B cell (primary cell): ENCODE data around the gene CDKN2AIPNL. TPM values are rescaled to one million over a fixed set of nuclear protein-coding genes. Genes with fewer than 3 reads are reported as not detected.

Experiments used
- ATAC-seq: fragments of 200-7000 bp; cut with Tn5 transposase; one replicate; pipeline ENCODE4 v1.10.0; 2021; ENCODE audit warnings: low read depth, mild to moderate bottlenecking, moderate number of reproducible peaks, moderate library complexity
- CTCF ChIA-PET: fragments of 350-600 bp; sonication (Branson Sonifier 250); formaldehyde crosslinking; loops from one replicate; lab custom pipeline; 2021; ENCODE audit warnings: antibody characterized with exemption, inconsistent platforms; lab: Charles Lee
- POLR2A ChIA-PET: fragments of 350-600 bp; sonication (Branson Sonifier 250); formaldehyde crosslinking; loops from one replicate; lab custom pipeline; 2021; ENCODE audit warnings: antibody characterized with exemption; lab: Charles Lee
- DNase-seq: peaks from one replicate; pipeline ENCODE4 v3.0.0; 2013
- H2AFZ ChIP-seq: 2 replicates; pipeline ENCODE4 v1.6.1; 2012; ENCODE audit warnings: mild to moderate bottlenecking, low read depth, low read length; ENCODE audit not compliant: insufficient read depth, poor library complexity, severe bottlenecking
- H3K27ac ChIP-seq, 2 donors: 1 replicate in 1 of 2; 2 replicates in 1 of 2; pipeline ENCODE4 v1.5.1; 2012 to 2013; ENCODE audit warnings: low read length in 2 of 2, mild to moderate bottlenecking in 2 of 2, moderate library complexity in 1 of 2
- H3K27me3 ChIP-seq, 4 experiments: fragments of 200-600 bp in 1 of 4; sonication (generic) in 1 of 4; replicated peaks in 1 of 4; 1 replicate in 2 of 4; 2 replicates in 2 of 4; pipeline versions ENCODE4 v1.6.1 to v1.7.0; 2013 to 2016; ENCODE audit warnings: low read length in 3 of 4, mild to moderate bottlenecking in 2 of 4, mixed read lengths in 1 of 4, moderate library complexity in 1 of 4; ENCODE audit not compliant: insufficient read depth in 4 of 4, control insufficient read depth in 3 of 4; ENCODE audit errors: control extremely low read depth in 1 of 4
- H3K36me3 ChIP-seq, 2 experiments: replicated peaks in 1 of 2; 1 replicate in 1 of 2; 2 replicates in 1 of 2; pipeline versions ENCODE4 v1.6.1 to v1.7.1; 2013; ENCODE audit warnings: low read length in 1 of 2; ENCODE audit not compliant: insufficient read depth in 2 of 2, control insufficient read depth in 1 of 2; ENCODE audit errors: control extremely low read depth in 1 of 2, extremely low read depth in 1 of 2
- H3K4me1 ChIP-seq, 2 donors: fragments of 200-600 bp in 1 of 2; sonication (generic) in 1 of 2; 1 replicate in 1 of 2; 2 replicates in 1 of 2; pipeline versions ENCODE4 v1.5.1 to v1.6.1; 2013 to 2017; ENCODE audit warnings: low read length in 2 of 2; ENCODE audit not compliant: control insufficient read depth in 2 of 2, insufficient read depth in 2 of 2
- H3K4me2 ChIP-seq: replicated peaks from 2 replicates; pipeline ENCODE3; 2012; ENCODE audit warnings: mild to moderate bottlenecking, low read depth, low read length; ENCODE audit not compliant: poor library complexity, severe bottlenecking
- H3K4me3 ChIP-seq, 5 experiments: fragments of 200-600 bp in 1 of 5; sonication (generic) in 1 of 5; 1 replicate in 3 of 5; 2 replicates in 2 of 5; pipeline versions ENCODE4 v1.5.1 to v1.7.0; 2011 to 2016; ENCODE audit warnings: low read length in 4 of 5, mild to moderate bottlenecking in 4 of 5, low read depth in 2 of 5, control low read depth in 1 of 5, moderate library complexity in 1 of 5; ENCODE audit not compliant: insufficient read depth in 1 of 5; ENCODE audit errors: control extremely low read depth in 1 of 5, extremely low read depth in 1 of 5
- H3K79me2 ChIP-seq: fragments of 200-600 bp; sonication (generic); one replicate; pipeline ENCODE4 v1.6.0; 2016; ENCODE audit warnings: low read length; ENCODE audit not compliant: control insufficient read depth, insufficient read depth
- H3K9ac ChIP-seq: fragments of 200-600 bp; sonication (generic); 2 replicates; pipeline ENCODE4 v1.6.1; 2017; ENCODE audit warnings: mild to moderate bottlenecking, low read length, moderate library complexity
- H3K9me3 ChIP-seq, 3 donors: one replicate each; pipeline versions ENCODE4 v1.6.1 to v1.7.1; 2013; ENCODE audit warnings: low read length in 2 of 3; ENCODE audit not compliant: control insufficient read depth in 2 of 3, insufficient read depth in 1 of 3; ENCODE audit errors: control extremely low read depth in 1 of 3
- H4K20me1 ChIP-seq: 2 replicates; pipeline ENCODE4 v1.6.0; 2012; ENCODE audit warnings: mild to moderate bottlenecking, low read length; ENCODE audit not compliant: insufficient read depth, control insufficient read depth, poor library complexity, severe bottlenecking
- H3K27ac Mint-ChIP-seq: one replicate; pipeline ENCODE4 v1.8.0; 2021; ENCODE audit warnings: mixed read lengths
- H3K27me3 Mint-ChIP-seq: one replicate; pipeline ENCODE4 v1.8.0; 2021; ENCODE audit warnings: mixed read lengths
- H3K4me1 Mint-ChIP-seq: one replicate; pipeline ENCODE4 v1.8.0; 2021; ENCODE audit warnings: mixed read lengths
- H3K4me3 Mint-ChIP-seq: one replicate; pipeline ENCODE4 v1.8.0; 2021; ENCODE audit warnings: mixed read lengths
- H3K9me3 Mint-ChIP-seq: one replicate; pipeline ENCODE4 v1.8.0; 2022; ENCODE audit warnings: mixed read lengths; ENCODE audit not compliant: insufficient read depth
- CTCF ChIP-seq: fragments of 200-600 bp; IDR thresholded peaks from one replicate; pipeline ENCODE4 v1.8.0; 2022; ENCODE audit warnings: antibody characterized with exemption, mild to moderate bottlenecking
- EZH2 ChIP-seq: IDR thresholded peaks from 2 replicates; pipeline ENCODE4 v1.6.1; 2012; ENCODE audit warnings: borderline replicate concordance, low read depth, mild to moderate bottlenecking, moderate library complexity, low read length; ENCODE audit not compliant: insufficient read depth, poor library complexity, severe bottlenecking
- WGBS: methylation state at CpG from one replicate; pipeline ENCODE4 v1.1.5; 2013; ENCODE audit warnings: missing lambda C conversion rate; ENCODE audit not compliant: insufficient coverage; 5-methylcytosine and 5-hydroxymethylcytosine counted together
- intact Hi-C: fragments of 100-400 bp; cut with micrococcal nuclease; formaldehyde crosslinking; loops from one replicate; pipeline ENCODE4 v1.10.0; 2022
- polyA plus RNA-seq: library from polyadenylated mRNA; depleted of rRNA; stranded (reverse); fragments of >200 nt; gene quantifications from 2 replicates; pipeline ENCODE4 v1.2.3, GENCODE V29; 2012
- total RNA-seq, 2 donors: library from RNA; stranded (reverse); fragments of 120-200 nt in 1 of 2; gene quantifications; 1 replicate in 1 of 2; 2 replicates in 1 of 2; pipeline versions ENCODE4 v1.2.3 to v1.2.4, GENCODE V29; 2013 to 2022

Gene CDKN2AIPNL
- total and polyA plus RNA-seq, 2 donors (not counting 1 experiment from before 2014, with no cell fraction given), result 11.2 to 17.2 TPM

GRCh38 chr5:134437847-134438581 lies 26.3 kb upstream of the CDKN2AIPNL start:
- Mint-ChIP-seq H3K27me3 (no peaks in the 10 kb centered on the region), H3K4me3 (no peak overlapping the region), H3K27ac (peak overlapping the region; percentile 46), H3K4me1 (peaks cover 35% of the 10 kb centered on the region), H3K9me3 (no peaks in the 10 kb centered on the region)
- H3K27me3 ChIP-seq, result peaks cover 0 to 3% (median 0%) of the 10 kb centered on the region in 4 experiments
- ATAC-seq, result no peak
- no peaks in the 10 kb centered on the region for H3K36me3 ChIP-seq
- H2AFZ ChIP-seq, result no peak overlapping the region
- H3K9ac ChIP-seq, result no peak overlapping the region
- peaks cover 12 to 17% of the 10 kb centered on the region in 2 donors for H3K4me1 ChIP-seq
- H3K27ac ChIP-seq, result no peak overlapping the region
- H3K4me2 ChIP-seq, result no peak overlapping the region
- CTCF ChIA-PET, result interaction anchor here (0.9 to 2.6 kb wide), 4 partner anchors 8 to 90 kb away, joined by 3 to 13 read pairs (median 8); partner anchors contain the start of gene CDKN2AIPNL
- no peaks in the 10 kb centered on the region for H3K79me2 ChIP-seq
- 94% methylated on average over 6 of the region's 7 CpGs for WGBS
- no peak for DNase-seq
- TF ChIP-seq EZH2 (no peak), CTCF (no peak)
- H3K4me3 ChIP-seq, result no peak overlapping the region
- intact Hi-C loops, result loop anchor here (1.0 to 2.0 kb wide), 3 partner anchors 9 to 86 kb away; partner anchors contain the start of gene UBE2B
- H4K20me1 ChIP-seq, result no peaks in the 10 kb centered on the region
- POLR2A ChIA-PET, result interaction anchor here (0.9 to 1.8 kb wide), 2 partner anchors 8 to 26 kb away, joined by 6 to 20 read pairs; partner anchors contain the start of gene CDKN2AIPNL
- peaks cover 0 to 3% (median 0%) of the 10 kb centered on the region in 3 donors for H3K9me3 ChIP-seq
